Renal cortex interstitium (tissue), 11 donors: ENCODE measurements around the gene SLC22A23. TPM values are rescaled to one million over a fixed set of nuclear protein-coding genes. Genes with fewer than 3 reads are reported as not detected.
"Not testable (repeated sequence)": the region's sequence is repeated elsewhere in the genome, so short reads cannot be mapped to it uniquely, and the experiment has no call there.

Experiments used
- DNase-seq, 11 donors: peaks; one replicate each; pipeline ENCODE4 v3.0.0-alpha.2; 2013; ENCODE audit warnings: low read depth in 9 of 11, low spot score in 4 of 11; ENCODE audit errors: extremely low read depth in 1 of 11
- polyA plus RNA-seq, 3 donors: library from polyadenylated mRNA; unstranded; fragments of 120-200 nt; gene quantifications; one replicate each; pipeline ENCODE4 v1.2.1, GENCODE V29; 2013; ENCODE audit not compliant: insufficient read length in 3 of 3

The SLC22A23 gene
- polyA plus RNA-seq, 3 donors = 11.2 to 15.8 (median 11.7) TPM

DNA sequence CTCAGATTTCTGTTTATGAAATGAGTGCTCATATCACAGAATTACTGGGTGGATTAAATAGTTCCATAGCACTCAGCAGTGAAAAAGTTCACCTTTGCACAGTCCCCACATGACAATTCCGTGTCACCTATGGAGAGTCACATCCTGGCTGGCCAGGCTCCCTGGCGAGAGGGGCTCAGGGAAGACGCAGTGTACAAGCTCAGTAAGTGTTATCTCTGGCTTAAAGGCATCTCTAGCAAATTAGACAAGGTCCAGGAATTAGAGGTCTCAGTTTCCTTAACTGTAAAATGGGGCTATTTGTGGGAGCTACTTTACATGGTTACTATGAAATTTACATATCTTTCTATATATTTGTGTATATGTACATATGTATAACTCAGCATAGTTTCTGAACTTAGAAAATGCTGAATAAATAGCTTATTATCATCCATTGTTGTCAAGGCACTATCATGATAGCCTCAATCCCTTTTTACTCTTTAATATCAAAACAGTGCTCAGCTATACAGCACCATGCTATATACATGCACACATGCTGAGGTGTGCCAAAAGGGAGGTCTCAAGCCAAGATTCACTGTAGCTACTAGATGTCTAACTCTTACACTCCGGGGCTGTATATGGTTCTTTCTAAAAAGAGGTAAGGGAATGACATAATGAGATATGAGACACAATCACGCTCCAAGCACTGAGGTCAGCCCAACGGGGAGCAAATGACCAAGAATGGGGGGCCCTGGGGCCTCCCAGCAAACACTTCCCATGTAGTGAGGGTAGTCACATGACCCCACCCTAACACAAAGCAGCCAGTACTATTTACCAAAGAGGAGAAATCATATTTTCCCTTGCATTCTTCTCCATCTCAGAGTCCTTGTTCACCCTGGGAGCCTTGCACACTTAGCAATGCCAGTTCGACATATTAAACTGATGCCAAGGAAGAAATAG lies 59.4 kb downstream of the SLC22A23 start:
- no peak for DNase-seq

GRCh38 chr6:3396503-3397180 lies 60.2 kb downstream of the SLC22A23 start:
- DNase-seq = no peak

DNA sequence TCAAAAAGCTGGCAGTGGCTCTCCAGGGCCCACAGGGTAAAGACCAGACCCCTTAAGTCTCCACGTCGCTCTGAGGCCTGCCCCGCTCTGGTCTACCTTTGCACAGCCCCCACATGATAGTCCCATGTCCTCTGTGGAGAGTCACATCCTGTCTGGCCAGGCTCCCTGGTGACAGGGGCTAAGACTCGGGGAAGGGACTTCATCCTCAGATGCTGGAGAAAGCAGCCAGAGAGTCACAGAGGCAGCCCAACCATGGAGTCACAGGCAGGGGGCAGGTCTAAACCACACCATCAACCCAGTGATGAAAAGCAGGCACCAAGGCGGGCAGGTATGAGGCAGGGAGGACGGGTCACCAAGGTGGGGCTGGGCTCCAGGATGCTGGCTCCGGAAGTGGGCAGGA lies 62.2 kb downstream of the SLC22A23 start:
- DNase-seq = no peak

DNA sequence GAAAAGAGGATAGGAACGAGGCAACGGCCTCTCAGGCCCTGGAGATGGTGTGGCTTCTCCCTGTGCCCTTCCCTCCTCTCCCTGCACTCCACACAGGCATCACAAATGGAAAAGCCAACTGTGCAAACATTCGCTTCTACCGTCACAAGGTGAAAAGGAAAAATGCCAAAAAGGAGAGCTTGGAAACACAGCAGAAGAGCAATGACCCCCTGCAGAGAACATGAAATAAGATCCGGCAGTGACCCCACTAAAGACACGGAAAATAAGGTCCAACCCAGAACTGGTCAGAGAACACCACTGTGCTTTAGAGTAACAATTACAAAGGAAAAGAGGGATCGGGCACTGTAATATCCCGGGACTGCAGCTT lies 63.0 kb downstream of the SLC22A23 start:
- no peak for DNase-seq

DNA sequence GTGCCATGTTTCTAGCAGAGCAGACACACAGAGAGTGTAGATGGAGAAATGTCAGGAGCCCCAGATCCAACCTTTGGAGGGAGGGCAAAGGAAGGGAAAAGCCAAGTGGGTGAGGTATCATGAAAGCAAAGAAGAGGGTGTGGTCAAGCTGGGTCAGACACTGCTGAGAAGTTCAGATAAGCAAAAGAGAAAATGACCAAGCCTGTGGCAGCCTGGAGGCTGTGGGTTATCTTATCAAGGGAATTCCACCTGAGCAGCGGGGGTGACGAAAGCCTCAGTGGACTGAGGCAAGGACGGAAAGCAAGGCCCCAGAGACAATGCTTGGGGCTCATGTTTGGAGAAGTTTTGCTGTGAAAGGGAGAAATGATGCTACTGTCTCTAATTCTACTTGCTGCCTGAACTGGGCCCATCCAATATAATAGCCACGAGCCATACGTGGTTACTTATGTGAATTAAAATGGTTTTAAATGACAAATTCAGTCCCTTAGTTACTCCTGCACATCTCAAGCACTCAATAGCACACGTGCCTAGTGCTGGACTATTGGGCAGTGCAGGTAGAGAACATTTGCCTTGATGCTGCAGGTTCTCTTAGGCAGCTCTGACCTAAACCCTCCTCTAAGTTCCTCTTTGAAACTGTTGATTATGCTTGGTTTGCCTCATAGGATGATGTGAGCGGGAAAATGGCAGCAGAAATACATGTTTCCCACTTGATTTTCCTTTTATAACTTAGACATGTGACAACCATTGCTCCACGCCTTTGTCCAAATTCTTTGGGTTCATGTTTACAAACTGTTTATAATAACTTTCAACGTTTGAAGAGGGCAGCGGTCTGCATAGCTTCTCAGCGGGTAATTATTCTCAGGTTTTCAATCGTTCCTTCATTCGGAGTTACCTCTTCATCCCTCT lies 63.7 kb downstream of the SLC22A23 start:
- no peak for DNase-seq

DNA sequence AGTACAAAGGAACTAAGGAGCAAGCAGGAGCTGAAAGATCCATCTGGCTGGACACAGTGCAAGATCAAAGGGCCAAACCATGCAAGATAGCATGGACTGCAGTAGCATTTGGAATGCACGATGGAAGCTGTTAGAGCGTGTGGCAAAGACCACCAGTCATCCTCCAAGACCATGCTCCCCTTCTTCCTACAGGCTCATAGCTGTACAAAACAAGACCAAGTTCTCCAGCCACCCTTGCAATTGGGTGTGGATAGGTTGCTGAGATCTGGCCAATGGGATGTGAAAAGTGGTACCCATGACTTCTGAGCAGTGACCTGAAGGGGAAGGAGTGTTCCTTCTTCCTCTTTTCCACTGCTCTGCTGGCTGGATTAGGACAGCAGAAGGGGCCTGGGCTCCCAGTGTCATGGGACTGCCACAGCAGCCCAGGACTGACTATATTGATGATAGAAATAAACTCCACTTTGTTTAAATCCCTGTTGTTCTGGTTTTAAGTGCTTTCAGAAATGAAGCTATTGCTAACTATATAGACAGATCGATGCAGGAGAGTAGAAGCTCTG lies 64.9 kb downstream of the SLC22A23 start:
- DNase-seq = no peak

GRCh38 chr6:3390698-3391097 lies 66.2 kb downstream of the SLC22A23 start:
- no peak for DNase-seq

DNA sequence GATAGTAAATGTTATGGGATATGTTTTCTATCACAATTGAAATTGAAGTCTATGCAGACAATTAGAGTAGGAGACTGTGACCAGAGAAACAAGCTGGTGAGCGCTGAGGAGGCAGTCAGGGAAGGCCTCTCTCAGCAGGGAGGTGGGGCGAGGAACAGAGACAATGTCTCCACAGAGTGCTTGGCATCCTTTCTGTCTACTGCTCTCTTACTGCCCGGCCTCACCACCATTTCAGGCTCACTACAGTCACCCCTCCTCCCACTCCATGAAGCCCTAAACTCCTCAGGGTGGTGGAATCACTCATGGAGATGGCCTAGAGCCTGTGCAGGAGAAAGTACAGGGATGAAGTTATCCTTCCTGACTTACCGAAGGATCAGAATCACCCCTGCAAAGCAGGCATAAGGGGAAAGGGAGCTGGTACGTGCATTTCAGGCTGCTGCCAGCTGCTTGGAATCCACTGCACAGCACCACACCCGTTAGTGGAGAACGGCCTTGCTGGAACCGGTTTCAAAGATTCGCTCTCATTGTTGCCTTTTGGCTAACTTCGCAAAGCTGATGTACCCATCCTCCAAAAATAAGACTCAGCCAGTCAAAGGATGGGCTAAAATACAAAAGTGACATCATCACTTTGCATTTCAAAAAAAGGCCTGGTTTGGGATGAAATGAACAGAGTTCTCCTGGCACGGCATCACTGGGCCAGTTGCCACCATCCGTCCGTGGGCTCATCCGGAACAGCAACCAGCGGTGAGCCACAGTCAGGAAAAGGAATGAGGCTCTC lies 67.3 kb downstream of the SLC22A23 start:
- no peak for DNase-seq

GRCh38 chr6:3388786-3389185 lies 68.1 kb downstream of the SLC22A23 start:
- no peak for DNase-seq

DNA sequence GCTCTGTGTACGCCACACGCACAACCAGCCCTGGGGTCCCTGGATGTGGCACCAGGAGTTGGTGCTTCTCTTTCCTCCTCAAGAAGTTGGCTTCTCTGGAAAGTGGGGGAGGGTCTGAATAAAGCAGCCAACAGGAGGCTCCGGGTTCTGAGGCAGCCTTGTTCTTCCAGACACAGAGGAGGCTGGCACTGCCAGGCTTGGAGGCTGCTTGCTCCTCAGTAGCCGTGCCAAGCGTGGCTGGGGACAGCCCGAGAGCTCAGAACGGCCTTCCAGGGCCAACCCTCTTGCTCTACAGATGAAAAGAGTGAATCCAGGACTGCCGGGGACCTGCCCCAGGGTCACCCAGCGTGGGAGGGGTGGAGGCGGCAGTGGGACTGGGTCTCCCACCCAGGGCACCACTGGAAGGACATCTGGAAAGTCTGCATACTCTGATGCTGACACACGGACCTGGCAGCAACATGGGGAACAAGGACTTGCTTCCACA lies 70.4 kb downstream of the SLC22A23 start:
- no peak for DNase-seq

DNA sequence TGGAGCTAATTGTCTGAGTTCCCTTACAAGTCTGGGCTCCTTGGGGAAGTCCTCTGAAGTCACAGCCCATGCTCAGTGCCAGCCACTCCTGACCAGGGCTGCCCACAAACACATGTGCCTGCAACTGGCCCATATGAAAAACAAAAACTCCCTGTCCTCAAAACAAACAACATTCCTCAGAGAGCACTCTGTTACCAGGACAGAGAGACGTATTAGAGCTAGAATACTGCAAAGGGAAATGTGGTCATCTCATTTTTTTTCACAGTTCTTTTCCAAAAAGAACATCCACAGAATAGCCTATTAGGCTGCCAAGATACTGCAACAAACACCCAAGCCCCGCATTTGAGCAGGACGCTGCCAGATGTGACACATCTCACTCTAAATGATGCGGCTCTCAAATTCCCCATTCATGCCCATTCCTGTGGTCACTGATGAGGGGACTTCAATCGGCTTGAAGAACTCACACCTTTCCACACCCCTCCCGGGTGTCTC lies 71.1 kb downstream of the SLC22A23 start:
- DNase-seq = no peak

- not testable (repeated sequence) for DNase-seq
These were observed 71.7 kb downstream of the SLC22A23 start for GRCh38 chr6:3385181-3385580.

DNA sequence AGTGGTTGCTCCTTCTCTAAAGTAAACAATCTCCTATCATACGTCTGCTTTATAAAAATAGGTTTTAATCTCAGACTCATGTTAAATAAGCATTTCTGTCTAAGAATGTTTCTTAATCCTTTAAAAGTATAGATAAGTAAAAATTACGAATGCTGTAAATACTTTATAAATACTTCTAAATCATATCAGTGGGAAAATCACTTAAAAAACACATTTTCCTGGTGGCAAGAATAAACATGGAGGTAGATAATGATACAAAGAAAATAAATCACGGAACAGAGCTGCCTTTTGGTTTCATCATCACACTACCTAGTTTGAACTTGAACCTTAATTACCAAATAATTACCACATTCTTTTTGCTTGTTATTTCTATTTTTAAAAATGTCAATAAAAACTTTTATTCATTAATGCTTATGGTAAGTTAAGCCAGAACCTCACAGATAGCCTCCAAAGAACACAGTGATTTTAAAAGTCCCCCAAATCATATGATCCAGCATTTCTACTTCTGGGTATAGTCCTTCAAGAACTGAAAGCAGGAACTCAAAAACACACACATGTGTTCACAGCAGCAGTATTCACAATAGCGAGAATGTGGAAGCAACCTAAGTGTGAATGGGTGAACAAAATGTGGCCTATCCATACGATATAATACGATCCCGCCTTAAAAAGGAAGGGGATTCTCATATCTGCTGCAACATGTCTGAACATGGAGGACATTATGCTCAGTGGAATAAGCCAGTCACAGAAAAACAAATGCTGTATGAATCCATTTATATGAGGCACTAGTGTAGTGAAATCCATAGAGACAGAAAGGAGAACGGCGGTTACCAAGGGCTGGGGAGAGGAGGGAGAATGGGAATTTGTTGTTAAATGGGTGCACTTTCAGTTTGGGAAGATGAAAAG lies 72.4 kb downstream of the SLC22A23 start:
- no peak for DNase-seq

- DNase-seq = no peak
These were observed 73.3 kb downstream of the SLC22A23 start for GRCh38 chr6:3383525-3383924.

DNA sequence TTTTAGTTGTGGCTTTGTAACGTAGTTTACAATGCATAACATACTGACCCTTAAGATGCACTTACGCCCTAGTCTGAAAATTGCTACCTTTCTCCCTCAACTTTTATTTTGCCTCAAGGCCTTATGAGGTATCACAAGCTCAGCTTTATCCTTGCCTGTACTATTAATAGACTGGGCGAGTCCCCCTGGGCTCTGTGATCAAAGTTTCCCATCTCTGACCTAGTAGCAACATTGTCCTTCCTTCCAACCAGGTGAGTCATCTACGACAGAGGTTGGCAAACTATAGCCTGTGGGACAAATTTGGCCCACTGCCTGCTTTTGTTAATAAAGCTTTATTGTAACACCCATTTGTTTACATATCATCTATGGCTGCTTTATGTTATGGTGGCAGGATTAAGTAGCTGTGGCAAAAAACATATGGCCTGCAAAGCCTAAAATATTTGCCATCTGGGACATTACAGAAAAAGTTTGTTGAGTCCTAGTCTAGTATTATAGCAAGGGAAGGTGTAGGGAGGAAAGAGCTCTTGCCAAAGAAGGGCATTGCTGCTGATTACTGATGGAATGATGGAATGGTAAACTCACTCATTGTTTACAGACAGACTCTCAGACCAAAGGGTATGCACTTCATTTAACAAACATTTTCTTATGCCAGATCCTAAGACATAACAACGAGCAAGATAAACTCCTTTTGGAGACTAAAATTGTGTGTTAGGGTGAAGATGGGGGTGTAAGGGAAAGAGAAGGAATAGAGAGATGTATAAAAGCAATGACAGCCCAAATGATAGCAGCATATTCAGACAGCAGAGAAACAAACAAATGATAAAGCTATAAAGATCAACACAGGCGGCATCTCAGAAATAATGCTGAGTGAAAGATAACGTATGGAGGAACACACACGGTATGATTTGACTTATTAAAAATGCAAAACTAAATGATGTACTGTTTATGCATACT lies 74.2 kb downstream of the SLC22A23 start:
- no peak for DNase-seq
